ENCODE measurements around the gene C6orf89.

Gene C6orf89

GRCh38 chr6:36968266-36968977 is 82.7 kb downstream of the C6orf89 start:
- no peak for DNase-seq (ENCODE audit: low read depth in 3 of 3)

DNA sequence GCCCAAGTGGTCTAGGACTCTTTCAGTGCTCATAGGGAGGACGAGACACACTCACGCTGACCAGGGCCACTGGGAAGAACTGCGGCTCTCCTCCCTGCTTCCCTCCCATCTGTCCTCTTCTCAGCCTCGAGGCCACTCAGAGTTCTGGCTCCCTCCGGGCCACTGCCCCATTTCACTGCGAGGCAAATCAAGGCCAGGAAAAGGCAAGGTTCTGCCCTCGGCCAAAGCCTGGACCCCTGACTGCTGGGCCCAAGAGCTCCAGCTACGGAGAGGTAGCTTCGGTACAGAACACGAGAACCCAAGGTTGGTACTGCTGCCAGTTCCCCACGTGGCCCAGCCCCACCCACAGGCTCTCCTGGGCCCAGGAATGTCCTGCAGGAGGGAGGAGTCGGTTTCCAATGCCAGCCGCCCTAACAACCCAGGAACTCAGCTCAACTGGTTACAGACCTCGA is 83.5 kb downstream of the C6orf89 start:
- DNase-seq (ENCODE audit: low read depth in 3 of 3) = no peak

- DNase-seq (ENCODE audit: low read depth in 3 of 3) = no peak
Observed at GRCh38 chr6:36969988-36970891, 84.5 kb downstream of the C6orf89 start.

GRCh38 chr6:36970892-36971842 is 85.4 kb downstream of the C6orf89 start:
- DNase-seq (ENCODE audit: low read depth in 3 of 3) = no peak

DNA sequence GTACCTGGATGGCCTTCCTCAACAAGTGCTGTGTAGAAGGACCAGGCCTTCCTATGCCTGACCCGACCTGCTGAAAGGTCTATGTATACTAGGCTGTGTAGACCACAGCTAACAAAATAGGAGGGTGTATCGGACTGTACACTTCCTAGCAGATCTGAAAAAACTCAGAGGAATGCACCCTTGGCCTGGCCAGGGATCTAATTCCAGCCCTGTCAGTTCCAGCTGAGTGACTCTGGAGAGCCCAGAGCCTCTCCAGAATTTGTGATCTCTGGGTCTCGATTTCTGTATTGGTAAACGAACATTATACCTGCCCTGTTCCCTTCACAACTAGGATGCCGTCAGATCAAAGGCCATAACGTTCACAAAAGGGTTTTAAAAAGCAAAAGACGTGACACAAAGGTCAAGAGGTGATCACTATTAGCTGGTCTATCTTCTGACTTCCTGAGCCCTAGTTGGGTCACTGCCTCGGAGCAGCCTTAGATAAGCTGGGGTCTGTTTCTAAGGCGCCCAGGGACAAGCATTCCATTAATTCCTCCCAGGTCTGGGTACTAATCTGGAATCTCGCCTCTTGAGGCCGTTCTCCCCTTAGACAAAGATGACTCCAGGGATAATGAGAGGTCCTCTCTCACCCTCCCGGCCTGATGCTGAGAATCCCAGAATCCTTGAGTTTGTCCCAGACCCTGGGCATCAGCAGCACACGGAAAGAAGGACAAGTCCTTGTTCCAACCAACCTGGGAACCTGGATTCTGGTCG is 86.3 kb downstream of the C6orf89 start:
- no peak for DNase-seq (ENCODE audit: low read depth in 3 of 3)

DNA sequence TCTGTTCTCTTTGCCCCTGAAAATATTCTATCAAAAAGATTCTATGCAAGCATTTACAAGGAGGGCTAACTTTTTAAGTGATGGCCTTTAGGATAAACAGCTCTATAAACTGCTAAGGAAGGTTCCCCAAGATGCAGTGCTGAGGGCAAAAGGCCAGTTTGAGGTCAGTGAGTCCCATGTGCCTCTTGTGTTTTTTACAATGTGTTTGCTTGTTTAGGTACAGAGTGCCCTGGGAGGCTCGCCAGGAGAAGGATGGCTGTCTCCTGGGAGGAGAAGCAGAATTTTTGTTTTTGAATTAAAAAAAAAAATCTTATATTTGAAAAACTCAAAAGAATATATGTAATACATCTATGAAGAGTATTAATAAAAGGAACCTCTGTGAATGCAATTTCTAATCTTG is 87.4 kb downstream of the C6orf89 start:
- DNase-seq (ENCODE audit: low read depth in 3 of 3) = no peak

DNA sequence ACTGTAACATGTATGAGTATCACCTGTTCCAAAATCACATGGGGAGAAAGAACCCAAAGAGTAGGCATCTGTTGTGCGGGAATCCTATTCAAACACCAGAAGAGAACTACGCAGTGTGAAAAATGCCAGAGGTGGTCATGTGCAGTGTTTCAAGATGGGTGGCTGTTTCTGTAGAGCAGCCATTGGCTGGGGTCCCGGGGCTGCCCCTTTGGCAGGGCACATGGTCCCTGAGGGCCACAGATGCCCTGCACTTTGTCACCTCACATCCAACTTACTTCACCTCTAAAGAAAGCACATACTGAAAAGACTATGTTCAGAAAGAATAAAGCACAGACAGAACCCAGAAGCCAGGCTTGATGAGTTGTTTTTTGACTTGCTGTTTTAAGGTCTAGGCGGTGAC is 87.9 kb downstream of the C6orf89 start:
- no peak for DNase-seq (ENCODE audit: low read depth in 3 of 3)

DNA sequence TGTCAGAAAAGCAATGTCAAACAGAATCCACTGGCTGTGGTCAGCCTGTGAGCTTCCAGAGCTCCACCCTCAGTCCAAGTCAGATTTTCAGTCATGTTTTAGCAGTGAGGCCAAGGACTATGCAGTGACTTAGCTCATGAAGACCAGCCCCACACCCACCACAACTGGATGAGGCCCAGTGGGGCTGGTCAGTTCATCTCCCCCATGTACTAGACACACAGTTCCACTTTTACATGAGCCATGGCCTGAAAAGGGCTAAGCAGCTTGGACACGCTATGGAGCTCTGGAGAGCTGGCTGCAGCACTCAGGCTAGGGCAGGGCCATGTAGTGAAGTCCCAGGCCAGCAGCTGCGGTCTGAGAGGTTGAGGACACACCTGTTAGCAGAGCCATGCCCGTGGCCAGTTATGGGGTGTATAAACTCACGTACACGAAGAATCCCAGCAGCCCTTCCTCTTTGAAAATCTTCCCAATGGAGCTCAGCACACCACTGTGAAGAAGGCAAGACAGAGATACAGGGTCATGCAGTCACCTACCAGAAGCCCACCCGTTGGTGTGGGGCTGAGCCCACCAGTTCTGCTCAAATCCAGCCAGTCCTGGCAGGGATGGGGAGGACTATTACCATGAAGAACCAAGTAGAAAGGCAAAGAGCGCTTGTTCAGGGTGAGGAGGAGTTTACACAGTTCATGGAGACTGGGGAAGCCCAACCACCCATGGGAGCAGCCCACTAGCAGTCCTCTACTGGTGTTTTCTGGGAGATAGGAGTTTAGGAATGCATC is 89.7 kb downstream of the C6orf89 start:
- no peak for DNase-seq (ENCODE audit: low read depth in 3 of 3)

GRCh38 chr6:36976007-36976264 is 90.2 kb downstream of the C6orf89 start:
- no peak for DNase-seq (ENCODE audit: low read depth in 3 of 3)

GRCh38 chr6:36976509-36976908 is 90.8 kb downstream of the C6orf89 start:
- no peak for DNase-seq (ENCODE audit: low read depth in 3 of 3)

- no peak for DNase-seq (ENCODE audit: low read depth in 3 of 3)
Observed at GRCh38 chr6:36976931-36977330, 91.2 kb downstream of the C6orf89 start.

- no peak for DNase-seq (ENCODE audit: low read depth in 3 of 3)
Observed at GRCh38 chr6:36977470-36977941, 91.8 kb downstream of the C6orf89 start.
